ENCODE data around the gene ULK4. TPM values are rescaled to one million over a fixed set of nuclear protein-coding genes. Genes with fewer than 3 reads are reported as not detected.

Gene ULK4
- total RNA-seq, 2 experiments from 2014 or later: 9.5 to 10.8 TPM

GRCh38 chr3:41508063-41508696 lies 453.7 kb downstream of the ULK4 start:
- peaks cover 47% of the 10 kb centered on the region for H3K9me3 Mint-ChIP-seq
- POLR2A ChIA-PET: no interaction called here

GRCh38 chr3:41507336-41508062 lies 454.4 kb downstream of the ULK4 start:
- peaks cover 27% of the 10 kb centered on the region for H3K36me3 Mint-ChIP-seq
- H3K4me1 Mint-ChIP-seq (ENCODE audit: low read depth): no peaks in the 10 kb centered on the region
- CTCF ChIA-PET: no interaction called here
- peaks cover 40% of the 10 kb centered on the region for H3K9me3 Mint-ChIP-seq
- DNase-seq: no peak
- no peaks in the 10 kb centered on the region for H3K27me3 Mint-ChIP-seq
- intact Hi-C loops (cut with micrococcal nuclease): no loop called here
- no peak overlapping the region for H3K4me3 Mint-ChIP-seq
- POLR2A ChIA-PET: interaction anchor here (0.7 kb wide), 1 partner anchor 117 kb away, joined by 3 read pairs; no protein-coding TSS in a partner anchor
- no peak overlapping the region for H3K27ac Mint-ChIP-seq

More at GRCh38 chr3:41508063-41508696, 453.7 kb downstream of the ULK4 start:
- Mint-ChIP-seq H3K27ac (no peak overlapping the region), H3K4me1 (ENCODE audit: low read depth) (no peaks in the 10 kb centered on the region), H3K4me3 (no peak overlapping the region), H3K27me3 (no peaks in the 10 kb centered on the region), H3K36me3 (peaks cover 30% of the 10 kb centered on the region)
- intact Hi-C loops (cut with micrococcal nuclease): no loop called here
- CTCF ChIA-PET: no interaction called here
- no peak for DNase-seq

GRCh38 chr3:41503998-41504623 lies 457.8 kb downstream of the ULK4 start:
- peaks cover 12% of the 10 kb centered on the region for H3K9me3 Mint-ChIP-seq
- H3K27ac Mint-ChIP-seq: no peak overlapping the region
- H3K36me3 Mint-ChIP-seq: peaks cover 10% of the 10 kb centered on the region
- no peaks in the 10 kb centered on the region for H3K4me1 Mint-ChIP-seq (ENCODE audit: low read depth)
- no peak overlapping the region for H3K4me3 Mint-ChIP-seq
- ChIA-PET POLR2A (no interaction called here), CTCF (no interaction called here)
- DNase-seq: no peak
- intact Hi-C loops (cut with micrococcal nuclease): no loop called here
- no peaks in the 10 kb centered on the region for H3K27me3 Mint-ChIP-seq

GRCh38 chr3:41502481-41502880 lies 459.4 kb downstream of the ULK4 start:
- no peak for DNase-seq
- ChIA-PET CTCF (no interaction called here), POLR2A (no interaction called here)
- Mint-ChIP-seq H3K9me3 (no peaks in the 10 kb centered on the region), H3K4me3 (no peak overlapping the region), H3K27ac (no peak overlapping the region), H3K36me3 (no peaks in the 10 kb centered on the region), H3K27me3 (no peaks in the 10 kb centered on the region), H3K4me1 (ENCODE audit: low read depth) (no peaks in the 10 kb centered on the region)
- intact Hi-C loops (cut with micrococcal nuclease): no loop called here

GRCh38 chr3:41502023-41502422 lies 459.9 kb downstream of the ULK4 start:
- Mint-ChIP-seq H3K4me3 (no peak overlapping the region), H3K9me3 (peaks cover 1% of the 10 kb centered on the region), H3K27ac (no peak overlapping the region), H3K4me1 (ENCODE audit: low read depth) (no peaks in the 10 kb centered on the region), H3K36me3 (no peaks in the 10 kb centered on the region), H3K27me3 (no peaks in the 10 kb centered on the region)
- intact Hi-C loops (cut with micrococcal nuclease): no loop called here
- ChIA-PET CTCF (no interaction called here), POLR2A (no interaction called here)
- no peak for DNase-seq

- Mint-ChIP-seq H3K4me3 (no peak overlapping the region), H3K4me1 (ENCODE audit: low read depth) (no peaks in the 10 kb centered on the region), H3K27me3 (no peaks in the 10 kb centered on the region), H3K9me3 (peaks cover 4% of the 10 kb centered on the region), H3K27ac (no peak overlapping the region), H3K36me3 (peaks cover 6% of the 10 kb centered on the region)
- DNase-seq: no peak
- ChIA-PET POLR2A (no interaction called here), CTCF (no interaction called here)
- intact Hi-C loops (cut with micrococcal nuclease): no loop called here
Measured at GRCh38 chr3:41498847-41499246, 463.1 kb downstream of the ULK4 start.

GRCh38 chr3:41490360-41490759 lies 471.5 kb downstream of the ULK4 start:
- CTCF ChIA-PET: no interaction called here
- Mint-ChIP-seq H3K36me3 (peaks cover 2% of the 10 kb centered on the region), H3K4me1 (ENCODE audit: low read depth) (no peaks in the 10 kb centered on the region), H3K4me3 (no peak overlapping the region), H3K27ac (no peak overlapping the region), H3K9me3 (no peaks in the 10 kb centered on the region), H3K27me3 (no peaks in the 10 kb centered on the region)
- no peak for DNase-seq
- POLR2A ChIA-PET: no interaction called here
- intact Hi-C loops (cut with micrococcal nuclease): no loop called here

GRCh38 chr3:41489231-41489630 lies 472.7 kb downstream of the ULK4 start:
- H3K4me1 Mint-ChIP-seq (ENCODE audit: low read depth): no peaks in the 10 kb centered on the region
- no peaks in the 10 kb centered on the region for H3K27me3 Mint-ChIP-seq
- H3K36me3 Mint-ChIP-seq: no peaks in the 10 kb centered on the region
- ChIA-PET CTCF (no interaction called here), POLR2A (no interaction called here)
- H3K9me3 Mint-ChIP-seq: no peaks in the 10 kb centered on the region
- DNase-seq: no peak
- no peak overlapping the region for H3K4me3 Mint-ChIP-seq
- intact Hi-C loops (cut with micrococcal nuclease): no loop called here
- no peak overlapping the region for H3K27ac Mint-ChIP-seq

GRCh38 chr3:41488501-41488900 lies 473.4 kb downstream of the ULK4 start:
- DNase-seq: no peak
- Mint-ChIP-seq H3K4me1 (ENCODE audit: low read depth) (no peaks in the 10 kb centered on the region), H3K27me3 (no peaks in the 10 kb centered on the region), H3K36me3 (no peaks in the 10 kb centered on the region), H3K27ac (no peak overlapping the region), H3K9me3 (no peaks in the 10 kb centered on the region), H3K4me3 (no peak overlapping the region)
- intact Hi-C loops (cut with micrococcal nuclease): no loop called here
- POLR2A ChIA-PET: no interaction called here
- CTCF ChIA-PET: no interaction called here

- H3K36me3 Mint-ChIP-seq: no peaks in the 10 kb centered on the region
- ChIA-PET CTCF (no interaction called here), POLR2A (no interaction called here)
- intact Hi-C loops (cut with micrococcal nuclease): no loop called here
- H3K4me3 Mint-ChIP-seq: no peak overlapping the region
- H3K27ac Mint-ChIP-seq: no peak overlapping the region
- H3K9me3 Mint-ChIP-seq: no peaks in the 10 kb centered on the region
- H3K27me3 Mint-ChIP-seq: no peaks in the 10 kb centered on the region
- no peaks in the 10 kb centered on the region for H3K4me1 Mint-ChIP-seq (ENCODE audit: low read depth)
- no peak for DNase-seq
Measured at GRCh38 chr3:41485484-41485883, 476.4 kb downstream of the ULK4 start.

GRCh38 chr3:41482134-41482533 lies 479.8 kb downstream of the ULK4 start:
- Mint-ChIP-seq H3K36me3 (no peaks in the 10 kb centered on the region), H3K9me3 (no peaks in the 10 kb centered on the region), H3K27ac (no peak overlapping the region), H3K27me3 (no peaks in the 10 kb centered on the region), H3K4me3 (no peak overlapping the region), H3K4me1 (ENCODE audit: low read depth) (no peaks in the 10 kb centered on the region)
- intact Hi-C loops (cut with micrococcal nuclease): no loop called here
- ChIA-PET CTCF (interaction anchor here (0.7 kb wide), 1 partner anchor 1129 kb away, joined by 3 read pairs; no protein-coding TSS in a partner anchor), POLR2A (no interaction called here)
- DNase-seq: no peak

- CTCF ChIA-PET: no interaction called here
- POLR2A ChIA-PET: no interaction called here
- no peaks in the 10 kb centered on the region for H3K27me3 Mint-ChIP-seq
- no peak overlapping the region for H3K4me3 Mint-ChIP-seq
- H3K4me1 Mint-ChIP-seq (ENCODE audit: low read depth): no peaks in the 10 kb centered on the region
- intact Hi-C loops (cut with micrococcal nuclease): no loop called here
- peaks cover 13% of the 10 kb centered on the region for H3K9me3 Mint-ChIP-seq
- no peak for DNase-seq
- no peak overlapping the region for H3K27ac Mint-ChIP-seq
- H3K36me3 Mint-ChIP-seq: peaks cover 5% of the 10 kb centered on the region
Measured at GRCh38 chr3:41478278-41478677, 483.6 kb downstream of the ULK4 start.

Measured in activated CD4-positive, alpha-beta memory T cell treated with anti-CD3 and anti-CD28 coated beads for 36 hours (primary cell).